NCI-H69 (cell line): ENCODE data around the gene GBP3.
"Not testable (repeated sequence)": the region's sequence is repeated elsewhere in the genome, so short reads cannot be mapped to it uniquely, and the experiment has no call there.

Source experiments
- DNase-seq: peaks from one replicate; lab custom pipeline; 2025; lab: John Stamatoyannopoulos, UW

GBP3 gene

GRCh38 chr1:89022167-89022959, at the start of gene GBP3:
Gene GBP3 (minus strand): TSS chr1:89022866. CDS start chr1:89020721, 2,145 bp downstream.
- DNase-seq = peak; percentile 42

- DNase-seq = no peak
Observed at GRCh38 chr1:89070509-89070908, 47.8 kb upstream of the GBP3 start.

GRCh38 chr1:89069951-89070350, 47.3 kb upstream of the GBP3 start:
- no peak for DNase-seq

- DNase-seq = no peak
Observed at GRCh38 chr1:89068291-89068690, 45.6 kb upstream of the GBP3 start.

GRCh38 chr1:89065079-89065868, 42.6 kb upstream of the GBP3 start, which contains the start of gene GBP1:
Gene GBP1 (minus strand): TSS chr1:89065208. CDS start chr1:89063234, 1,974 bp downstream.
- DNase-seq = peak; percentile 5

- peak; percentile 3 for DNase-seq
Observed at GRCh38 chr1:89064632-89065031, 42.0 kb upstream of the GBP3 start.

- DNase-seq = no peak
Observed at GRCh38 chr1:89063094-89063493, 40.4 kb upstream of the GBP3 start.

GRCh38 chr1:89060091-89060490, 37.4 kb upstream of the GBP3 start:
- DNase-seq = no peak

- DNase-seq = peak; percentile 29
Observed at GRCh38 chr1:89051955-89052312, 29.3 kb upstream of the GBP3 start.

GRCh38 chr1:89051300-89051954, 28.8 kb upstream of the GBP3 start:
- peak; percentile 42 for DNase-seq

GRCh38 chr1:89050649-89051033, 28.0 kb upstream of the GBP3 start:
- DNase-seq = no peak

GRCh38 chr1:89049901-89050648, 27.4 kb upstream of the GBP3 start:
- not testable (repeated sequence) for DNase-seq

GRCh38 chr1:89049187-89049586, 26.5 kb upstream of the GBP3 start:
- not testable (repeated sequence) for DNase-seq

- no peak for DNase-seq
Observed at GRCh38 chr1:89047734-89048133, 25.1 kb upstream of the GBP3 start.

- not testable (repeated sequence) for DNase-seq
Observed at GRCh38 chr1:89046318-89047183, 23.9 kb upstream of the GBP3 start.

- no peak for DNase-seq
Observed at GRCh38 chr1:89044970-89045721, 22.5 kb upstream of the GBP3 start.

- DNase-seq = no peak
Observed at GRCh38 chr1:89043940-89044339, 21.3 kb upstream of the GBP3 start.

- no peak for DNase-seq
Observed at GRCh38 chr1:89042491-89042890, 19.8 kb upstream of the GBP3 start.

GRCh38 chr1:89041721-89042120, 19.1 kb upstream of the GBP3 start:
- DNase-seq = no peak

GRCh38 chr1:89041119-89041641, 18.5 kb upstream of the GBP3 start:
- DNase-seq = no peak
